Prostate gland (tissue), 2 donors: ENCODE results near the gene CLMP.
"Not testable (repeated sequence)": the region's sequence is repeated elsewhere in the genome, so short reads cannot be mapped to it uniquely, and the experiment has no call there.

Source experiments
- POLR2AphosphoS5 ChIP-seq: sonication (generic); formaldehyde crosslinking; IDR thresholded peaks from one replicate; pipeline ENCODE4 v1.6.1; 2017; ENCODE audit warnings: antibody characterized with exemption
- TF ChIP-seq, protein P1 (sequence below), 4 experiments: fragments of 200-600 bp in 2 of 4; fragments of 450-650 bp in 2 of 4; sonication (generic) in 2 of 4; IDR thresholded peaks; 1 replicate in 3 of 4; 2 replicates in 1 of 4; pipeline ENCODE4 v1.5.1; 2016 to 2019; ENCODE audit warnings: antibody characterized with exemption in 4 of 4, mild to moderate bottlenecking in 2 of 4, moderate library complexity in 2 of 4

DNA sequence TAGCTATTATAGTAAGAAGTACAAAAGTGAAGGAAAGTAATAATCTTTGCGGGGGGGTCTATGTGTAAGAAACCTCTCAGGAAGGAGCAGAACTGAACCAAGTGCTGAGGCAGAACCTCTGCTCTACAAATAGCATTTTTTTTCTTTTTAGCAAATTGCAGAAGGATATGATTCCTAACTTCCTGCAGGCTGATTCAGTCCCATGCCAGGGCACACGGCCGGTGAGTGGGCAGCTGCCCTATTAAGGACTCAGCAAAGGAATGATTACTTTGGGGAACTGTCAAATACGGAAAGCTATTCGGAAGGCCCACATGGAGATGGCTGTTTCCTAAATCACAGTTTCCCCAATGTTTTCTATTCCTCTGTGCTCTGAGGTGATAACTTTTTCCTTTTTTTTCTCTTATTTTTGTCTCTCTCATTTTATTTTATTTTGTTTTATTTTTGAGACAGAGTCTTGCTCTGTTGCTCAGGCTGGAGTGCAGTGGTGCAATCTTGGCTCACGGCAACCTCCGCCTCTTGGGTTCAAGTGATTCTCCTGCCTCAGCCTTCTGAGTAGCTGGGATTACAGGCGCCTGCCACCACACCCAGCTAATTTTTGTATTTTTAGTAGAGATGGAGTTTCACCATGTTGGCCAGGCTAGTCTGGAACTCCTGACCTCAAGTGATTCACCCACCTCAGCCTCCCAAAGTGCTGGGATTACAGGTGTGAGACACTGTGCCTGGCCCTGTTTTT, 62.8 kb downstream of the CLMP start:
- TF ChIP-seq, protein P1, sequence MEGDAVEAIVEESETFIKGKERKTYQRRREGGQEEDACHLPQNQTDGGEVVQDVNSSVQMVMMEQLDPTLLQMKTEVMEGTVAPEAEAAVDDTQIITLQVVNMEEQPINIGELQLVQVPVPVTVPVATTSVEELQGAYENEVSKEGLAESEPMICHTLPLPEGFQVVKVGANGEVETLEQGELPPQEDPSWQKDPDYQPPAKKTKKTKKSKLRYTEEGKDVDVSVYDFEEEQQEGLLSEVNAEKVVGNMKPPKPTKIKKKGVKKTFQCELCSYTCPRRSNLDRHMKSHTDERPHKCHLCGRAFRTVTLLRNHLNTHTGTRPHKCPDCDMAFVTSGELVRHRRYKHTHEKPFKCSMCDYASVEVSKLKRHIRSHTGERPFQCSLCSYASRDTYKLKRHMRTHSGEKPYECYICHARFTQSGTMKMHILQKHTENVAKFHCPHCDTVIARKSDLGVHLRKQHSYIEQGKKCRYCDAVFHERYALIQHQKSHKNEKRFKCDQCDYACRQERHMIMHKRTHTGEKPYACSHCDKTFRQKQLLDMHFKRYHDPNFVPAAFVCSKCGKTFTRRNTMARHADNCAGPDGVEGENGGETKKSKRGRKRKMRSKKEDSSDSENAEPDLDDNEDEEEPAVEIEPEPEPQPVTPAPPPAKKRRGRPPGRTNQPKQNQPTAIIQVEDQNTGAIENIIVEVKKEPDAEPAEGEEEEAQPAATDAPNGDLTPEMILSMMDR (IDR thresholded peaks at IDR 0.05): not testable (repeated sequence)
- not testable (repeated sequence) for TF ChIP-seq POLR2AphosphoS5
